NCI-H1417 treated with DMSO at 0.1 percent for 48 hours (cell line): ENCODE data around the gene ENDOD1.
A peak's percentile ranks its signal among the peaks of the same experiment; 100 is the strongest.
"Not testable (repeated sequence)": the region's sequence is repeated elsewhere in the genome, so short reads cannot be mapped to it uniquely, and the experiment has no call there.

ENCODE experiments used
- DNase-seq: peaks from one replicate; lab custom pipeline; 2025; lab: John Stamatoyannopoulos, UW

Gene ENDOD1, protein sequence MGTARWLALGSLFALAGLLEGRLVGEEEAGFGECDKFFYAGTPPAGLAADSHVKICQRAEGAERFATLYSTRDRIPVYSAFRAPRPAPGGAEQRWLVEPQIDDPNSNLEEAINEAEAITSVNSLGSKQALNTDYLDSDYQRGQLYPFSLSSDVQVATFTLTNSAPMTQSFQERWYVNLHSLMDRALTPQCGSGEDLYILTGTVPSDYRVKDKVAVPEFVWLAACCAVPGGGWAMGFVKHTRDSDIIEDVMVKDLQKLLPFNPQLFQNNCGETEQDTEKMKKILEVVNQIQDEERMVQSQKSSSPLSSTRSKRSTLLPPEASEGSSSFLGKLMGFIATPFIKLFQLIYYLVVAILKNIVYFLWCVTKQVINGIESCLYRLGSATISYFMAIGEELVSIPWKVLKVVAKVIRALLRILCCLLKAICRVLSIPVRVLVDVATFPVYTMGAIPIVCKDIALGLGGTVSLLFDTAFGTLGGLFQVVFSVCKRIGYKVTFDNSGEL

DNA sequence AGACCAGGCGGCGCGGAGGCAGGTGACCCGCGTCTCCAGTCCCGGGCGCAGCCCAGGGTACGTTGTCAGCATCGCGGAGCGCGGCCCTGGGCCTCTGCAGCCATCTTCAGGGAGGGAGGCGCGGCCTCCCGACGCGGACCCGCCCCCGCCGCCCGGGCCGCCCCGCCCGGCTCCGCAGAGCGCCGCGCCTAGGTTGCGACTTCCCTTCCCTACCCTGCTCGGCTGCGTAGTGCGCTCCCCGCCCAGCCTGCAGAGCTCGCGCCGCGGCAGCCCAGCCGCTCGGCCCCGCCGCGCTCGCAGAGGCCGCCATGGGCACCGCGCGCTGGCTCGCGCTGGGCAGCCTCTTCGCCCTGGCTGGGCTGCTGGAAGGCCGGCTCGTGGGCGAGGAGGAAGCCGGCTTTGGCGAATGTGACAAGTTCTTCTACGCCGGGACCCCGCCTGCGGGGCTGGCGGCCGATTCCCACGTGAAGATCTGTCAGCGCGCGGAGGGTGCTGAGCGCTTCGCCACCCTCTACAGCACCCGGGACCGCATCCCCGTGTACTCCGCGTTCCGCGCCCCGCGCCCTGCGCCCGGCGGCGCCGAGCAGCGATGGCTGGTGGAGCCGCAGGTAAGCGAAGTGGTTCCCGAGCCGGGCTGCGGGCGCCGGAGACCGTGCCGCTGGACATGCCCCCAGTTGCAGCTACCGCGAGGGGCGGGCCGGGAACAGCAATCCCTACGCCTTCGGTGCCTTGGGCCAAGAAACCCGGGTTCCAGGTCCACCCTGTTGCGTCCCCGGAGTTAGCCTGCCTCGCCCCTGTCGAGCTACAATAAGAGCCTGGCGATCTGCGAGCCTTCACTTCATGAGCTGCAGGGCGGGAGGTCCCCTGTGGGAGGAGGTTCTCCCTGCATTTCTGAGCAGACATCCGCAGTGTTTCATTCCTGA is at the start of gene ENDOD1:
Gene ENDOD1 (plus strand): TSS at position 227 of the 923 bp plus-strand sequence. CDS start 82 bp downstream, at position 309.
- no peak for DNase-seq

DNA sequence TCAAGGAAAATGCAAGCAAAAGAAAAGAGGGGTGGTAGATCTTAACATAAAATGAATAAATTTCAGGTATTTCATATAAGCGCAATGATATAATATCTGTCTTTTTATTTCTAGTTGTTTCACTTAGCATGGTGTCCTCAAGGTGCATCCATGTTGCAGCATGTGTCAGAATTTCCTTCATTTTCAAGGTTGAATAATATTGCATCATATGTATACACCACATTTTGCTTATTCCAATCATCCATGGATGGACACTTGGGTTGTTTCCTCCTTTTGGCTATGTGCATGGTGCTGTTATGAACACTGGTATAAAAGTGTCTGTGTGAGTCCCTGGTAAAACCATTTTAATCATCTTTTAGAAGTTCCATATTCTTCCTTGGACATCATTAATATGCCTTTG is 47.4 kb upstream of the ENDOD1 start:
- DNase-seq = no peak

DNA sequence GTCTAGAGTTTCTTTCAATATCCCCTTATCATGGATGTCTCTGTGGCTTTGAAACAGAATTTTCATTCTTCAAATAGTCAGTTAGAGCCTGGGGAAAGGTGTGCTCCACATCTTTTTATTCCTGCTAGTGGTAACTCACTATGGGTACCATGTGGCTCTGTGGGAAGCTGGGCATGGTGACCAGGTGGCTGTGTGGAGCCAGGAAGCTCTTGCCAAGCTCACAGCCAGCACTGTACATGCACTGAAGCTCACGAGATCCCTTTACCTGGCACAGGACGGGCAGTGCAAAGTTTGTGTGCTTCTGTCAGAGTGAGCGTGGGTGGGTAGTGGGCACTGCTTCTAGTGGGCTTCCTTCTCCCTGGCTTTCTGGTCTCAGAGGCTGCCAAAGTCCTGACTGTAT is 46.7 kb upstream of the ENDOD1 start:
- no peak for DNase-seq

DNA sequence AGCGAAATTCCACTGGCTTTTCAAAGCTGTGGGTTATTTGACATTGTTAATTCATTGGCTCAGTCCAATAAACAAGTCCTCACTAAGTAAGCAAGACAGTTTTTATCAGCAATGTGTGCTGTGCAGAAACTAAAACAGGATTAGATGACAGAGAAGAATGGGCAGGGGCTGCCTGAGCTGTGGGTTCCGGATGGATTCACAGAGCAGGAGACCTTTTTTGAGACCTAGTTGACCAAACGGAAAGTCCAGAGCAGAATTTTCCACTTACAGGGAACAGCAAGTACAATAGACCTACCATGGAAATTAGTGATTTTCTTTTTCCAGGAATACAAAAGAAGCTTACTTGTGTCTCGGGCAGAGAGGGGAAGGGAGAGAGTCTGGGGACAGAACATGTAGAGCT is 45.6 kb upstream of the ENDOD1 start:
- DNase-seq = no peak

DNA sequence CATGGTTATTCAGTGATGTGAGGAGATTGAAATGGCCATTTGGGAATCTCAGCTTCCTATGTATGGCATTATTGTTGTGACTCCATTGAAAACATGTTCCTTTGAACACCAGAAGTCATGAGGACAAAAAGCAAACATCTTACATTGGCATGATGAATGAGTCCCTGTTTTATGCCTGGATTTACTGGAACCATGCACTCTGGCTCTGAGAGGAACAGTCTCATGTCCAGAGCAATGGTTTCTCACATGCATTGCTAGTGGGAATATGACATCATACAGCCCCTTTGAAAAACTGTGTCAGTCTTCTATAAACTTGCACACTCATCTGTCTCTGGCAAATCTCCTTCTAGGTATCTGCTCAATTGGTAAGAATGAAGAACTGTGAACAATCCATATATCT is 43.8 kb upstream of the ENDOD1 start:
- no peak for DNase-seq

DNA sequence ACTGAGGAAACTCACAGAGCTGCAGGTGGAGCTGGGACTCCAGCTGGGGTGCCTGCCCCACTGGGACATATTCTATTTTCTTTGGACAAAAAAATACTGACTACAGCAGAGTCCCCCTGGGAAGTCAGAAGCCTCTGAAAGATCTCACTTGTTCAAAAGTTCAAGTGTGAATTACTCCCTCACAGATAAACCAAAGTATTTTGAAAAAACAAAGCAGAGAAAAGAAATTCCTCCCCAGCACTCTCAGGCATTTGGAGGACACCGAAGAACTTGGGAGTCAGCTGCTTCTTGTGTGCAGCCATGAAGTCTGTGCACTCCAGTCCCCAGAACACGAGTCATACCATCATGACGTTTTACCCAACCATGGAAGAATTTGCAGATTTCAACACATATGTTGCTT is 40.5 kb upstream of the ENDOD1 start, which contains the start of gene KDM4F:
Gene KDM4F (plus strand): TSS at position 301 of the 400 bp plus-strand sequence.
- DNase-seq = not testable (repeated sequence)

DNA sequence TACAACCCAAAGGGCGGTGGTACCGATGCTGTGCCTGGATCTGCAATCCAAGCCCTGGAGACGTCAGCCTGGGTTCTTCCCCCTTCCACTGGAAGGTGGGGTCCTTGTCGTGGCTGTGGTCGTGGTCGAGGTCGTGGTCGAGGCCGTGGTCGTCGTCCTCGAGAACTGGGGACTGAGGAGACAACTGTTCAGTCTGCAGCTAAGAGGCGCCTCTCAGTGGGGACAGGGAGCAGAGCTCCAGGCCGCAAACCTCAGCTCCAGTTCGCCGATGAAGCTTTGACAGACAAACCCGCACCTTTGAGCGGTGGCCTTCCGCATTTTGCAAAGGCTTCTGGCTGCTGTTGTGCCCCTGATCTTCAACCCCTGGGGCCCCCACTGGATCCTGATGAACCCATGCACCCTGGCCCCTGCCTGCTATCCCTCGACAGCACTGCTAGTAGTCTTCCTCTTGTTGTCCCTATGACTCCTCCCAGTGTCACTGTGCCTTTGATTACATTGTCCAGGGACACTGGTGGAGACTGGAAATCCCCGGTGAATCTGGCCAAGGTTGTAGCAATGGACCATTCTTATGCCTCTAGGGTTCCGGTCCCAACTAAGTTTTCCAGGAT is 38.9 kb upstream of the ENDOD1 start:
- no peak for DNase-seq

DNA sequence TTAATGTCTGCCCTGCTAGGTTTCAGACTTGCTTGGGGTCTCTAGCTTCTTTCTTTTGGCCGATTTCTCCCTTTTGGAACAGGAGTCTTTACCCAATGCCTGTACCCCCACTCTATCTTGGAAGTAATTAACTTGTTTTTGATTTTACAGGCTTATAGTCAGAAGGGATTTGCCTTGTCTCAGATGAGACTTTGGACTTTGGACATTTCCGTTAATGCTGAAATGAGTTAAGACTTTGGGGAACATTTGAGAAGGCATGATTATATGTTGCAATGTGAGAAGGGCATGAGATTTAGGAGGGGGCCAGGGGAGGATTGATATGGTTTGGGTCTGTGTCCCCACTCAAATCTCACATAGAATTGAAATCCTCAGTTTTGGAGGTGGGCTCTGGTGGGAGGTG is 35.3 kb upstream of the ENDOD1 start:
- no peak for DNase-seq

DNA sequence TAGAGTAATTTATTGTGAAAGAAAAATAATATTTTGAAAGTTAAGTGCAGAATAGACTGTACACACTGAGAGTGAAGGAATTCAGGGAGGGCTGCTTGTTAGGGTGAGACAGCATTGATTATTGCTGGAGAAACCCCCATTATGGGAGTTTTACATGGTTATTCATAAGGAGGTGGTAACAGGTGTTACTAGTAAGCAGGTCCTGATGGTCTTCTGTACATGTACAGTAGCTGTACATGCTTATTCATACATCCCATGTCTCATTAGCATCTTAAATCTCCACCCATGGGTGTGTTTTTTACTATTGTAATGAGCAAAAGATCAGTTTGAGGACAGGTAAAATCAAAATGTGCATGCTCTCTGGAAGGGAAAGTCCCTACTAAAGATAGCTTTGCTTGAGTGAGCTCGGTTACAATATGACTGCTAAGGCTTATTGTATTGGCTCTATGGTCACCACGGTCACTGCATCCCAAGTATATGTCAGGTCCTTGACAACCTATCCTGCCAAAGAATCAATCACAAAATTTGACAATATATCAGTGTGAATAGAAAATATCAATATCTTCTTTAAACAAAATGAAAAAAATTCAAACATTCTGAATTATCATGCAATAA is 34.3 kb upstream of the ENDOD1 start:
- no peak for DNase-seq

DNA sequence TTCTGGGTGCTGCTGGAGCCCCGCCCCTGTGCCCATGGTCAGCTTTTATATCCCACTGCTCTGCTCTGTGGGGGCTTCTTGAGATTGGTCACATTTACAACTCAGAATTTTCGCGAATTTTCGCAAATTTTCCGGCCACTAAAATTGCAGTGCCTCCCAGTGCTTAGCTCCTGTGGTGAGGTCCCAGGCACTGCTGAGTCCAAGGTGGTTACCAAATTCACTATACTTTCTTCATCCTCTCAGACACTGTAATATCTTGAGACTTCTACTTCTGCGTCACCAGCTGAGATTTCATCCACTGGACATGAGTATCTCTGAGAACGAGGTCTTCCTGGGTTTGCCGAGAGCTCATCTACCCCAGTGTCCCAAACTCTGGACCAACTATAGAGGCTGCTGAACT is 31.7 kb upstream of the ENDOD1 start:
- DNase-seq = no peak

DNA sequence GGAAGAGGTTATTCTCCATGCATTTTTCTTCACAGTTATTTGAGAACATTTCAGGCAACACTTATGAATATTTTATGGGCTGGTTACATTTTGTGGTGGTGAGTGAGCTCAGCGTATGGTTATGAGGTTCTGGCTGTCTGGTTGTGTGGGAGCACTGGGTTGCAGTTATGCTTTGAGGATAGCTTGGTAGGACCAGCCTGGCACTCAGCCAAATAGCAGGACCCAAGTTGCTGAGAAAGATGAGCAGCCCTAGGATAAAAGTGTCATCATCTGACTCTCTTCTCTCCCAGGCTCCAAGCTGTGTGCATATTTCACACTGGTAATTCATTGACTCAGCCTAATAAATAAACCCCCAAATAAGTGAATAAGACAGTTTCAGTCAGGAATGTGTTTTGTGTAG is 31.0 kb upstream of the ENDOD1 start:
- no peak for DNase-seq

DNA sequence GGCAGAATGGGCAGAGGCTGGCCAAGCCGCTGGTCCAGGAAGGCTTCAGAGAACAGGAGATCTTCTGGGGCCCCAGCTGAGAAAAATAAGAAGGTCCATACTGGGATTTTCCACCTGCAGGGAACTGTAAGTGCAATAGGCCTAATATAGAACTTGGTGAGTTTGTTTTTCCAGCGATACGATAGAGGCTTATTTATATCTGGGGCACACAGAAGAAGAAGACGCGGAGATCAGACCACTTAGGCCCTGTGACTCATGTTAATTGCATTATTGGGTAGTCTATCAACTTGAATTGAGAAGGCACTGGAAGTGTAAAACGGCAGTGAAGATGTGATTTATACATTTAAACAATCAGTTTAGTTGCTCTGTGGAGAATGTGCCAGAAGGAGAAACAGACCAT is 30.6 kb upstream of the ENDOD1 start:
- DNase-seq = no peak

DNA sequence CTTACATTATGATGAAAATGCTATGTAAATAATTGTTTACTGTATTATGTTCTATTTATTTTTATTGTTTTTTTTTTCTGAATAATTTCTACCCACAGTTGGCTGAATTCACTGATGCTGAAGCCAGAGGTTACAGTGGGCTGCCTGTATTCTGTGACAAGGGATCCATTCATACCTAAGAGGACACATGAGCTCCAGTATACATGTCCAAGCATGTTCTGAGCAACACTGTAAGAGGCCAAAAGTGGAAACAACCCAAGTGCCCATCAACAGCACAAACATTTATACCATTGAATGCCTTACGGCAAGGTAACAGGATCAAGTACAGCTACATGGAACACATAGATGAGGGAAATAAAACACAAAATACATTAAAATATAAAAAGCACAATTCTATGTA is 24.3 kb upstream of the ENDOD1 start:
- DNase-seq = no peak

DNA sequence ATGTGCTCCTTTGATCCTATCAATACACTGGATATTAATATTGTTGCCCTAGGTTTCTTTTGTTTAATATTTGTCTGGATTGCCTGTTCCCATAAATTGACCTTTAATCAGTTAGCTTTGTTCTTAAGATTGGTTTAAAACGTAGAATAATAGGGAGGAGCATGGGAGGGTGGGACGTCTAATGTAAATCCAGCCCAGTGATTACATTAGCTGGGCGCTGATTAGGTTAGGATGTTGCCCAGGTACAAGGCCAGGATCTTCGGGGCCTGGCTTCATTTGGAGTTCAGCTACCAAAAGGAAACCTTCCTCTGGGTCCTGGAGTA is 23.0 kb upstream of the ENDOD1 start, which contains the start of gene SRSF8:
Gene SRSF8 (plus strand): TSS at position 204 of the 323 bp plus-strand sequence. CDS start 308 bp downstream, outside the sequence.
- DNase-seq = peak; percentile 84

DNA sequence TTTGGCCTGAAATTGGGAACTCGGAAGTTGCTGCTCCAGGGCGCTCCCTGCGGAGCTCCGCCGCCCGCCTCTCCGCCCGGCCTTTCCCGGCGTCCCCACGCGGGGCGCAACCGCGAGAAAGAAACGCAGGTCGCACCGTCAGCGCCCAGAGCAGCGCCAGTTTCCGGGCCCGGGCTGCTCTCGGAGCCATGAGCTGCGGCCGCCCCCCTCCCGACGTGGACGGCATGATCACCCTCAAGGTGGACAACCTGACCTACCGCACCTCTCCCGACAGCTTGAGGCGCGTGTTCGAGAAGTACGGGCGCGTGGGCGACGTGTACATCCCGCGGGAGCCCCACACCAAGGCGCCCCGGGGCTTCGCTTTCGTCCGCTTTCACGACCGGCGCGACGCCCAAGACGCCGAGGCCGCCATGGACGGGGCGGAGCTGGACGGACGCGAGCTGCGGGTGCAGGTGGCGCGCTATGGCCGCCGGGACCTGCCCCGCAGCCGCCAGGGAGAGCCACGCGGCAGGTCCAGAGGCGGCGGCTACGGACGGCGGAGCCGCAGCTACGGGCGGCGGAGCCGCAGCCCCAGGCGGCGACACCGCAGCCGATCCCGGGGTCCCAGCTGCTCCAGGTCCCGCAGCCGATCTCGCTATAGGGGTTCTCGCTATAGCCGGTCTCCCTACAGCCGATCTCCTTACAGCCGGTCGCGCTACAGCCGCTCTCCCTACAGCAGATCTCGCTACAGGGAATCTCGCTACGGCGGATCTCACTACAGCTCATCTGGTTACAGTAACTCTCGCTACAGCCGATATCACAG is 22.4 kb upstream of the ENDOD1 start:
- DNase-seq = peak; percentile 84

DNA sequence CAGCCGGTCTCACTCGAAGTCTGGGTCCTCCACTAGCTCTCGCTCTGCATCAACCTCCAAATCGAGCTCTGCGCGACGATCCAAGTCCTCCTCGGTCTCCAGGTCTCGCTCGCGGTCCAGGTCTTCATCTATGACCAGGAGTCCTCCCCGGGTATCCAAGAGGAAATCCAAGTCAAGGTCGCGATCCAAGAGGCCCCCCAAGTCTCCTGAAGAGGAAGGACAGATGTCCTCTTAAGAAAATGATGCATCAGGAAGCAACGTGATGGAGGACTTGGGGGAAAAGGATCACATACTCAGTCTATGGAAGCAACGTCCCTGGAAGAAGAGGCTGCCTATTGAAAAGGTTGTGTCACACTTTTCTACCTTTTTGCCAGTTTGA is 21.8 kb upstream of the ENDOD1 start:
- no peak for DNase-seq

DNA sequence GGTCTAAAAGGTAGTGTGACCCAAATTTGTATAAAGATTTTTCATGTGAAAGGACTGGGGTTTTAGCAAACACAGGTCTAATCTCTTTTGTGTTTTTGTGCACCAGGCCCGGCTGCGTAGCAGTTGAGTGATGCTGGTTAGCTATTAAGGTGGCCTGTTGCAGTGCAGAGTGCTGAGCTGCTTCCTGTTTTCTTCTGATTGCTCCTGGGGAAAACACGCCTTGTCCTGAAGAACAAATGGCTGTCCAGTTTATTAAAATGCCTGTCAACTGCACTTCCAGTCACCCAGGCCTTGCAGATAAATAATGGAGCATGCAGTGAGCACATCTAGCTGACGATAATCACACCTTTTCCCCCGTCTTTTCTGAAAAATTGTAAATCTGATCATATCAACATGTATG is 21.1 kb upstream of the ENDOD1 start:
- DNase-seq = peak; percentile 92

DNA sequence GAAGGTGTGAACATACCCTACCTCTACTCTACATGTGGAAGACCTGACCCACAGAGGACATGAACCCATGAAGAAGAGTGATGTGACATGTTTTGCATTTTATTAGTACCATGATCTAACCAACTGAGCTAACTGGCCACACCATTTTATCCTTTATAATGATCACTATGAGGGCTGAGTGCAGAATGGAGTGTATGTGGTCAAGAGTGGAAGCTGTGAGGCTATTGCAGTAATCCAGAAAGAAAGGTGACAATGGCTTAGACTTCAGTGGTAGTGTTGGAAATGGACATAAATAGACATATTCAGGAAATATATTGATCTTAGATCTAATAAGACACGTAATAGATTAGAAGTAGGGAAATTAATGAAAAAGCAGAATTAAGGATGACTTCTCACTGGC is 19.2 kb upstream of the ENDOD1 start:
- DNase-seq = no peak

DNA sequence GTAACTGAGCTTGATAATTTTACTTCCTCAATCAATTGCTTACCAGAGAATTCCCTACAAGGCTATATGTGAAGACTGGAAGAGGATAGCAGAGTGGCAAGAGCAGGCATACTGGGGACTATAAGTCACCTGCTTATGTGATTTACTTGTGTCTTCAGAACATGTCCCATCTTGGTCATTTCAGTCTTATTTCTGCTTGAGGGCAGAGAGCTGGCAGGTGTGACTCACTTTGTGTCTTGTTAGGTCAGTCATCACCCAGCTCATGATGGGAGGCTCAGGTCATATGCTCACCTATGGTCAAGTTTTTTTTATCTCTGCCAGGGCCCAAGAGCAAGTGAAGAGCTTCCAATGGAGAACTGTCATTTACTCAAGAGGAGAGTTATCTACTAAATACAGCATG is 16.7 kb upstream of the ENDOD1 start:
- no peak for DNase-seq

DNA sequence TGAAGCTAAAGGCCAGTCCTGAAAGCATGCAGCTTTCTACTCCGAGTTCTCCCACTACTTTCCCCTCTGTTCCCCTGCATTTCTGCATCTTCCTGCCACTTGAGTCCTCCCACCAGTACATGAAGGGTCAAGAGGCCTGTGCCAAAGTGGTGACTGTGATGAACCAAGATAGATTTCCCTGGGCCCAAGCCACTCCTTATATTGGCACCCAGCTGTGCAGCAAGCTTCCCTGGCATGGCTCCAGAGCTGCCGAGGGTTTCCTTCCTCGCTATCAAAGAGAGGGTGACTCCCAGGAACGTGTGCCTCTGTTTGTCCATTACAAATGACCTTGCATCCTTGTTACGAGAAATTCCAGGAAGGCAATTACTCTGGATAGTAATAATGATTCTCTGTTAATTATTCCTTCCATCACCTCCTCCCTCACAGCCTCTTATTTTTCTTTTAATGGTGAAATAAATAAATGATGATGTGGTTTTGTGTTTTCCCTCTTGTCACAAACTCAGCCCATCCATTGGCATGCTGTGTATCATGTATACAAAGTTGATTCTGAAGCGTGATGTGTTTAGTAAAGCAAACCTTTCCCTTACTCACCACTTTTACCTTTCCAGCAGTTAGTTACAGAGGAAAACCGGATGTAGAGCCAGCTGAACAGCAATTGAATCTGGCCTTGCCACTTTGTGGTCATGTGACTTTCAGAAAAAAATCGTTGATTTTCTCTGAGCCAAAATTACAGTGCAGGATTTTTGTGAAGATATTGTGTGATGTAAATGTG is 14.7 kb upstream of the ENDOD1 start:
- no peak for DNase-seq
